ENCODE measurements around the gene RNPS1. TPM values are rescaled to one million over a fixed set of nuclear protein-coding genes. Genes with fewer than 3 reads are reported as not detected.
A peak's percentile ranks its signal among the peaks of the same experiment; 100 is the strongest.

RNPS1 gene
- polyA plus RNA-seq, 1 of the 3 experiments (the other 2 are of a cell fraction): 277 TPM

DNA sequence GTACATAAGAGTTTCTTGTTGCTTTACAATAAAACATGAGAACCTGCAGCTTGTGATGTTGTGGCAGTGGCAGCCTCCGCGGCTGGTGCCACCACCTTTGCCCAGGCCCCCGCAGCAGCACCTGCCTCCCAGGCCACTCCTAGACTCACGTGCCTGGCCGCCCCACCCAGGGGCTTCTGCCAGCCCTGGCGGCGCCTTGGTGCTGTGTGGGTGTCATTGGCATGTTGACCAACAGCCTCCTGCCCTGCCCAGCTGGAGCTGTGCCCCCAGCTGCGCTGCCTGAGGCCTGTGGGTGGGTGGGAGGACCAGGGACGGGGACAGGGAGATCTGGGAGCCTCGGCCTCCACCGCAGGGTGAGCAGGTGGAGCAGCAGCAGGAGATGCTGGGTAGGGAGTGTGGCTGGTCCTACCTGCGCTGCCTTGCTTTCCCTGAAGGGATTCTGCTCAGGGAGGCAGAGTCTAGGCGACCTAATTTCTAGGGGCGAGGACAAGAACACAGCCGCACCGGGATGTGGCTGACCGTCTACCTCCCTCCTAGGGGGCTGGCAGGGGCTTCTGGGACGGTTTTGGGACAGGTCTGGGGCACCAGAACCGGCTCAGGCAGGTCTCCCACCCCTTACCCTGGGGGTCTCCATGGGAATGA is 32.1 kb downstream of the RNPS1 start:
- Histone ChIP-seq H3K4me1 (ENCODE audit: control insufficient read depth in 1 of 2, insufficient read depth in 2 of 2, low read depth in 1 of 2, low read length in 1 of 2) (peaks cover 0 to 3% of the 10 kb centered on the region in 2 experiments; a peak in 1 of 4 replicates), H3K9ac (no peak overlapping the region), H3K36me3 (replicated peaks in 1 of 2; ENCODE audit: control insufficient read depth in 1 of 2, insufficient read depth in 2 of 2, low read length in 1 of 2) (peaks cover 0 to 52% of the 10 kb centered on the region in 2 experiments), H3K4me3 (ENCODE audit: low read depth in 2 of 2, low read length in 1 of 2) (no peak overlapping the region), H3K4me2 (no peak overlapping the region), H3K79me2 (ENCODE audit: insufficient read depth) (no peaks in the 10 kb centered on the region), H3K27me3 (ENCODE audit: insufficient read depth) (no peaks in the 10 kb centered on the region), H2AFZ (ENCODE audit: low read depth) (no peak overlapping the region), H3K9me3 (no peaks in the 10 kb centered on the region), H3K27ac (ENCODE audit: low read depth in 2 of 2, low read length in 1 of 2) (no peak overlapping the region), H3F3A (replicated peaks; ENCODE audit: insufficient read depth) (peaks cover 6% of the 10 kb centered on the region), H4K20me1 (ENCODE audit: insufficient read depth) (no peaks in the 10 kb centered on the region), H3K9me2 (no peaks in the 10 kb centered on the region)
- no peak for DNase-seq
- TF ChIP-seq YY1 (IDR thresholded peaks at IDR 0.05; ENCODE audit: low read depth) (no peak), FOXJ3 (CRISPR knock-in tag; IDR thresholded peaks at IDR 0.05) (no peak), FOXM1 (IDR thresholded peaks at IDR 0.05; ENCODE audit: low read depth) (no peak), RXRA (IDR thresholded peaks at IDR 0.05; ENCODE audit: borderline replicate concordance, low read depth) (no peak), NRF1 (IDR thresholded peaks at IDR 0.05; ENCODE audit: low read depth, low read length) (no peak), JUND (IDR thresholded peaks at IDR 0.05) (no peak)
- TF ChIP-seq, protein P1, sequence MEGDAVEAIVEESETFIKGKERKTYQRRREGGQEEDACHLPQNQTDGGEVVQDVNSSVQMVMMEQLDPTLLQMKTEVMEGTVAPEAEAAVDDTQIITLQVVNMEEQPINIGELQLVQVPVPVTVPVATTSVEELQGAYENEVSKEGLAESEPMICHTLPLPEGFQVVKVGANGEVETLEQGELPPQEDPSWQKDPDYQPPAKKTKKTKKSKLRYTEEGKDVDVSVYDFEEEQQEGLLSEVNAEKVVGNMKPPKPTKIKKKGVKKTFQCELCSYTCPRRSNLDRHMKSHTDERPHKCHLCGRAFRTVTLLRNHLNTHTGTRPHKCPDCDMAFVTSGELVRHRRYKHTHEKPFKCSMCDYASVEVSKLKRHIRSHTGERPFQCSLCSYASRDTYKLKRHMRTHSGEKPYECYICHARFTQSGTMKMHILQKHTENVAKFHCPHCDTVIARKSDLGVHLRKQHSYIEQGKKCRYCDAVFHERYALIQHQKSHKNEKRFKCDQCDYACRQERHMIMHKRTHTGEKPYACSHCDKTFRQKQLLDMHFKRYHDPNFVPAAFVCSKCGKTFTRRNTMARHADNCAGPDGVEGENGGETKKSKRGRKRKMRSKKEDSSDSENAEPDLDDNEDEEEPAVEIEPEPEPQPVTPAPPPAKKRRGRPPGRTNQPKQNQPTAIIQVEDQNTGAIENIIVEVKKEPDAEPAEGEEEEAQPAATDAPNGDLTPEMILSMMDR (IDR thresholded peaks at IDR 0.05): no peak
- TF ChIP-seq, protein P2, sequence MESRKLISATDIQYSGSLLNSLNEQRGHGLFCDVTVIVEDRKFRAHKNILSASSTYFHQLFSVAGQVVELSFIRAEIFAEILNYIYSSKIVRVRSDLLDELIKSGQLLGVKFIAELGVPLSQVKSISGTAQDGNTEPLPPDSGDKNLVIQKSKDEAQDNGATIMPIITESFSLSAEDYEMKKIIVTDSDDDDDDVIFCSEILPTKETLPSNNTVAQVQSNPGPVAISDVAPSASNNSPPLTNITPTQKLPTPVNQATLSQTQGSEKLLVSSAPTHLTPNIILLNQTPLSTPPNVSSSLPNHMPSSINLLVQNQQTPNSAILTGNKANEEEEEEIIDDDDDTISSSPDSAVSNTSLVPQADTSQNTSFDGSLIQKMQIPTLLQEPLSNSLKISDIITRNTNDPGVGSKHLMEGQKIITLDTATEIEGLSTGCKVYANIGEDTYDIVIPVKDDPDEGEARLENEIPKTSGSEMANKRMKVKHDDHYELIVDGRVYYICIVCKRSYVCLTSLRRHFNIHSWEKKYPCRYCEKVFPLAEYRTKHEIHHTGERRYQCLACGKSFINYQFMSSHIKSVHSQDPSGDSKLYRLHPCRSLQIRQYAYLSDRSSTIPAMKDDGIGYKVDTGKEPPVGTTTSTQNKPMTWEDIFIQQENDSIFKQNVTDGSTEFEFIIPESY (IDR thresholded peaks at IDR 0.05; ENCODE audit: borderline replicate concordance, low read depth): no peak
- TF ChIP-seq, protein P3, sequence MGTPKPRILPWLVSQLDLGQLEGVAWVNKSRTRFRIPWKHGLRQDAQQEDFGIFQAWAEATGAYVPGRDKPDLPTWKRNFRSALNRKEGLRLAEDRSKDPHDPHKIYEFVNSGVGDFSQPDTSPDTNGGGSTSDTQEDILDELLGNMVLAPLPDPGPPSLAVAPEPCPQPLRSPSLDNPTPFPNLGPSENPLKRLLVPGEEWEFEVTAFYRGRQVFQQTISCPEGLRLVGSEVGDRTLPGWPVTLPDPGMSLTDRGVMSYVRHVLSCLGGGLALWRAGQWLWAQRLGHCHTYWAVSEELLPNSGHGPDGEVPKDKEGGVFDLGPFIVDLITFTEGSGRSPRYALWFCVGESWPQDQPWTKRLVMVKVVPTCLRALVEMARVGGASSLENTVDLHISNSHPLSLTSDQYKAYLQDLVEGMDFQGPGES (IDR thresholded peaks at IDR 0.05; ENCODE audit: low read depth, low read length): no peak
- CTCF ChIA-PET: interaction anchor here (0.6 to 1.0 kb wide), 3 partner anchors 16 to 213 kb away, joined by 3 to 9 read pairs (median 3); partner anchors contain the start of gene ECI1
- 87% methylated on average over 3 of the region's 19 CpGs for WGBS (ENCODE audit: low lambda C conversion rate)
- POLR2A ChIA-PET: no interaction called here

DNA sequence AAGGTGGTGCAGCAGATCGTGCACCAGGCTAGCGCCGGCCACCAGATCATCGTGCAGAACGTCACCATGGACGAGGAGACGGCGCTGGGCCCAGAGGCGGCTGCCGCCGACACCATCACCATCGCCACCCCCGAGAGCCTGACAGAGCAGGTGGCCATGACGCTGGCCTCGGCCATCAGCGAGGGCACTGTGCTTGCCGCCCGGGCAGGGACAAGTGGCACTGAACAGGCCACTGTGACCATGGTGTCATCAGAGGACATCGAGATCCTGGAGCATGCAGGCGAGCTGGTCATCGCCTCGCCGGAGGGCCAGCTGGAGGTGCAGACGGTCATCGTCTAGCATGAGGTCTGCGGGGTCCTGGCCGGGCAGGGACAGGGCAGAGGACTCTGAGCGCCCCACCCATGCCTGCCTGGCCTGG is 32.7 kb downstream of the RNPS1 start:
- CTCF ChIA-PET: interaction anchor here (0.6 kb wide), 1 partner anchor 16 kb away, joined by 3 read pairs; the partner anchor contains the start of gene ECI1
- TF ChIP-seq TEAD4 (IDR thresholded peaks at IDR 0.05; ENCODE audit: borderline replicate concordance, insufficient read depth): no peak
- no peak for TF ChIP-seq EP300 (IDR thresholded peaks at IDR 0.05; ENCODE audit: borderline replicate concordance in 1 of 2, low read depth in 1 of 2, low read length in 1 of 2)
- TF ChIP-seq JUND (IDR thresholded peaks at IDR 0.05): no peak
- TF ChIP-seq, protein P1 (IDR thresholded peaks at IDR 0.05): no peak
- TF ChIP-seq, protein P3 (IDR thresholded peaks at IDR 0.05; ENCODE audit: low read depth, low read length): no peak
- no peak for TF ChIP-seq FOSL2 (IDR thresholded peaks at IDR 0.05; ENCODE audit: borderline replicate concordance, low read depth)
- TF ChIP-seq, protein P2 (IDR thresholded peaks at IDR 0.05; ENCODE audit: borderline replicate concordance, low read depth): no peak
- no peak for TF ChIP-seq EZH2phosphoT487 (IDR thresholded peaks at IDR 0.05; ENCODE audit: borderline replicate concordance, low read depth)

More for the DNA sequence above, 32.7 kb downstream of the RNPS1 start:
- H2AFZ ChIP-seq (ENCODE audit: low read depth): no peak overlapping the region
- peaks cover 0 to 3% of the 10 kb centered on the region in 2 experiments; a peak in 1 of 4 replicates for H3K4me1 ChIP-seq (ENCODE audit: control insufficient read depth in 1 of 2, insufficient read depth in 2 of 2, low read depth in 1 of 2, low read length in 1 of 2)
- H3K27me3 ChIP-seq (ENCODE audit: insufficient read depth): no peaks in the 10 kb centered on the region
- peak; percentile 22 for DNase-seq
- H3K79me2 ChIP-seq (ENCODE audit: insufficient read depth): no peaks in the 10 kb centered on the region
- no peak overlapping the region for H3K4me3 ChIP-seq (ENCODE audit: low read depth in 2 of 2, low read length in 1 of 2)
- H3K27ac ChIP-seq (ENCODE audit: low read depth in 2 of 2, low read length in 1 of 2): no peak overlapping the region
- H3K36me3 ChIP-seq (replicated peaks in 1 of 2; ENCODE audit: control insufficient read depth in 1 of 2, insufficient read depth in 2 of 2, low read length in 1 of 2): peaks cover 0 to 53% of the 10 kb centered on the region in 2 experiments
- WGBS (ENCODE audit: low lambda C conversion rate): 94% methylated on average over 28 of the region's 28 CpGs
- POLR2A ChIA-PET: interaction anchor here (0.5 kb wide), 1 partner anchor 16 kb away, joined by 3 read pairs; no protein-coding TSS in a partner anchor
- H4K20me1 ChIP-seq (ENCODE audit: insufficient read depth): no peaks in the 10 kb centered on the region
- H3K9me2 ChIP-seq: no peaks in the 10 kb centered on the region
- H3K9me3 ChIP-seq: no peaks in the 10 kb centered on the region
- H3K4me2 ChIP-seq: no peak overlapping the region
- no peak overlapping the region for H3K9ac ChIP-seq
- H3F3A ChIP-seq (replicated peaks; ENCODE audit: insufficient read depth): peaks cover 6% of the 10 kb centered on the region

Measured in SK-N-SH (cell line).